Loucy (cell line): ENCODE measurements around the gene AKNA.

Experiments used
- EZH2phosphoT487 ChIP-seq: fragments of 200-600 bp; IDR thresholded peaks from 2 replicates; pipeline ENCODE4 v1.6.1; 2018; ENCODE audit warnings: antibody characterized with exemption, mild to moderate bottlenecking, moderate library complexity, borderline replicate concordance
- TF ChIP-seq, protein P1 (sequence below): fragments of 200-600 bp; sonication (generic); conservative IDR thresholded peaks from 2 replicates; pipeline ENCODE4 v1.5.1; 2014; ENCODE audit warnings: mild to moderate bottlenecking, antibody characterized with exemption, low read length

DNA sequence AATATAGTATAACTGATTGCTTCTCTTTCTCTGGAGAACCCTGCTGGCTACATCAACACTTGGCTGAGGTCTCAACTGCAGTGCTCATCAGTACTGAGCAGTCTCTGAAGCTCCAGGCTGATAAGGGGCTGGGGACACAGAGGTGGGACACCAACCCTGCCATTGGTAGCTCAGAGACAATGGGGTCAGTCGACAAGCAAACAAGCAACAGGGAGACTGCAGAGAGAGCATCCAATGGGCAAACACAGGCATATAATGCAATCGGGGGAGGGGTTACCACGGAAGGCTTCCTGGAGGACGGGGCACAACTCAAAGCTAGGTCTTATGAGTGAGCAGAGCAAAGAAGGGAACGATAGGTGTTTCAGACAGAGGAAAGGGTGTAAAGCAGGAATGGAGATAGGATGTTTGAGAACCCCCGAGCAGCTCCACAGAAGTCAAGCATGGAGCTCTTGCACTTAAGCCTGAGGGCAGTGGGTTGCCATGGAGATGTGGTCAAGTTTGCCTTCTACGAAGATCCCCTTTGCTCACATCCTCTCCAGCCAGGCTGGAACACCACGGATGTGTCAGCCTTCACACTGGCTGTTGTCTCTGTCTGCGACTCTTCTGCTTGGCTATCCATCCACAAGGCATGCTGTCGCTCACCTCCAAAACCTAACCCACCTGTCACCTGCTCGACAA is 21.5 kb upstream of the AKNA start:
- TF ChIP-seq, protein P1, sequence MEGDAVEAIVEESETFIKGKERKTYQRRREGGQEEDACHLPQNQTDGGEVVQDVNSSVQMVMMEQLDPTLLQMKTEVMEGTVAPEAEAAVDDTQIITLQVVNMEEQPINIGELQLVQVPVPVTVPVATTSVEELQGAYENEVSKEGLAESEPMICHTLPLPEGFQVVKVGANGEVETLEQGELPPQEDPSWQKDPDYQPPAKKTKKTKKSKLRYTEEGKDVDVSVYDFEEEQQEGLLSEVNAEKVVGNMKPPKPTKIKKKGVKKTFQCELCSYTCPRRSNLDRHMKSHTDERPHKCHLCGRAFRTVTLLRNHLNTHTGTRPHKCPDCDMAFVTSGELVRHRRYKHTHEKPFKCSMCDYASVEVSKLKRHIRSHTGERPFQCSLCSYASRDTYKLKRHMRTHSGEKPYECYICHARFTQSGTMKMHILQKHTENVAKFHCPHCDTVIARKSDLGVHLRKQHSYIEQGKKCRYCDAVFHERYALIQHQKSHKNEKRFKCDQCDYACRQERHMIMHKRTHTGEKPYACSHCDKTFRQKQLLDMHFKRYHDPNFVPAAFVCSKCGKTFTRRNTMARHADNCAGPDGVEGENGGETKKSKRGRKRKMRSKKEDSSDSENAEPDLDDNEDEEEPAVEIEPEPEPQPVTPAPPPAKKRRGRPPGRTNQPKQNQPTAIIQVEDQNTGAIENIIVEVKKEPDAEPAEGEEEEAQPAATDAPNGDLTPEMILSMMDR, result no peak
- TF ChIP-seq EZH2phosphoT487, result no peak
